ENCODE results near the gene FANCM.
"Not testable (repeated sequence)": the region's sequence is repeated elsewhere in the genome, so short reads cannot be mapped to it uniquely, and the experiment has no call there.

Gene FANCM

GRCh38 chr14:45128963-45129629, 6.6 kb upstream of the FANCM start:
- TF ChIP-seq CTCF (IDR thresholded peaks at IDR 0.05; ENCODE audit: borderline replicate concordance, insufficient read depth, low read depth, low read length) = no peak
- H3K4me3 ChIP-seq (ENCODE audit: low read depth, low read length) = no peak overlapping the region

GRCh38 chr14:45133683-45134050, 2.1 kb upstream of the FANCM start:
- H3K4me3 ChIP-seq (ENCODE audit: low read depth, low read length) = peak overlapping the region; percentile 82
- TF ChIP-seq CTCF (IDR thresholded peaks at IDR 0.05; ENCODE audit: borderline replicate concordance, insufficient read depth, low read depth, low read length) = no peak

- peak; percentile 22; the same call in 1 of the 2 replicates for TF ChIP-seq CTCF (IDR thresholded peaks at IDR 0.05; ENCODE audit: borderline replicate concordance, insufficient read depth, low read depth, low read length)
- peak within 1 kb of the TSS; percentile 82 for H3K4me3 ChIP-seq (ENCODE audit: low read depth, low read length)
These were observed 1.4 kb upstream of the FANCM start, which contains the start of gene FKBP3 for GRCh38 chr14:45134051-45134958. FKBP3 (minus strand) TSS chr14:45134481; CDS start chr14:45134456, 25 bp downstream.

GRCh38 chr14:45135156-45135555, 574 bp upstream of the FANCM start:
- peak overlapping the region; percentile 48 for H3K4me3 ChIP-seq (ENCODE audit: low read depth, low read length)
- TF ChIP-seq CTCF (IDR thresholded peaks at IDR 0.05; ENCODE audit: borderline replicate concordance, insufficient read depth, low read depth, low read length) = no peak

GRCh38 chr14:45136399-45136798, 669 bp downstream of the FANCM start:
- peak overlapping the region; percentile 72 for H3K4me3 ChIP-seq (ENCODE audit: low read depth, low read length)
- TF ChIP-seq CTCF (IDR thresholded peaks at IDR 0.05; ENCODE audit: borderline replicate concordance, insufficient read depth, low read depth, low read length) = no peak

GRCh38 chr14:45140661-45141187, 5.0 kb downstream of the FANCM start:
- no peak for TF ChIP-seq CTCF (IDR thresholded peaks at IDR 0.05; ENCODE audit: borderline replicate concordance, insufficient read depth, low read depth, low read length)
- no peak overlapping the region for H3K4me3 ChIP-seq (ENCODE audit: low read depth, low read length)

GRCh38 chr14:45142083-45142482, 6.4 kb downstream of the FANCM start:
- not testable (repeated sequence) for H3K4me3 ChIP-seq (ENCODE audit: low read depth, low read length)
